Activated naive CD8-positive, alpha-beta T cell treated with anti-CD3 and anti-CD28 coated beads, Interleukin-2, amount 50 U/mL, for 16 hours (primary cell): Measurements from ENCODE around the gene SMAGP.
"Not testable (repeated sequence)": the region's sequence is repeated elsewhere in the genome, so short reads cannot be mapped to it uniquely, and the experiment has no call there.

Source experiments
- DNase-seq: peaks from one replicate; pipeline ENCODE4 v3.0.0-alpha.2; 2020; ENCODE audit warnings: low read depth, low spot score

SMAGP gene

GRCh38 chr12:51270067-51270950 is at the start of gene SMAGP:
Gene SMAGP (minus strand): TSS chr12:51270415. CDS start chr12:51269278, 1,137 bp downstream.
- no peak for DNase-seq

- no peak for DNase-seq
Observed at GRCh38 chr12:51318846-51319599, 48.8 kb upstream of the SMAGP start.

DNA sequence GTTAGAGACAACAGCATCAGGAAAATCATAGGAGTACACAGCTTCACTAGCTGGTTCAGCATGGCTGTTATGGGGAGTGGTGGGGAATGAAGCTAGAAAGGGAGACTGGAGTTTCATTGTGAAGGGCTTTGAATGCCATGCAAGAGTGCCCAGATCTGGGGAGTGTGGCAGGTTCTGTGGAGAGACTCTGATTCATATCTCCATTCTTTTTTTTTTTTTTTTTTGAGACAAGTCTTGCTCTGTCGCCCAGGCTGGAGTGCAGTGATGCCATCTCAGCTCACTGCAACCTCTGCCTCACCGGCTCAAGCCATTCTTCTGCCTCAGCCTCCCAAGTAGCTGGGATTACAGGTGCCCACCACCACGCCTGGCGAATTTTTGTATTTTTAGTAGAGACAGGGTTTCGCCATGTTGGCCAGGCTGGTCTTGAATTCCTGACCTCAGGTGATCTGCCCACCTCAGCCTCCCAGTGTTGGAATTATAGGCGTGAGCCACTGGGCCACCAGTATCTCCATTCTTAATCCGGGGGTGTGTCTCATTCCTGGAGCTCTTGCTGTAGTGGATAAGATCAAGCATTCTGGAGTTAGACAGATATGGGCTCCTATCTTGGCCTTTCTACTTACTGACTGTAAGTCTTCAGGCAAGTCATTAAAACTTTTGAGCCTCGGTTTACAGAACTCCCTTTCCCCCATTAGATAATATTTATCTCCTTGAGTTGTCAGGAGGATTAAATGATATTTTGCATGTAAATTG is 48.0 kb upstream of the SMAGP start:
- DNase-seq: not testable (repeated sequence)

DNA sequence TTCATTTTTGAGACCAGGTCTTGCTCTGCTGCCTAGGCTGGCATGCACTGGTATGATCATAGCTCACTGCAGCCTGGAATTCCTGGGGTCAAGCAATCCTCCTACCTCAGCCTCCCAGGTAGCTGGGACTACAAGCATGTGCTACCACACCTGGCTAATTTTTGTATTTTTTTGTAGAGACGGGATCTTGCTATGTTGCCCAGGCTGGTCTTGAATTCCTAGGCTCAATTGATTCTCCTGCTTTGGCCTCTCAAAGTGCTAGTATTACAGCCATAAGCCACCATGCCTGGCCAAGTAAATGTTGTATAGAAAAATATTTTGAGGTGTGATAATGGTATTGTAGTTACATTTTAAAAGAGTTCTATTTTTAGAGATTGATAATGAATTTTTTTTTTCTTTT is 41.2 kb upstream of the SMAGP start:
- no peak for DNase-seq

DNA sequence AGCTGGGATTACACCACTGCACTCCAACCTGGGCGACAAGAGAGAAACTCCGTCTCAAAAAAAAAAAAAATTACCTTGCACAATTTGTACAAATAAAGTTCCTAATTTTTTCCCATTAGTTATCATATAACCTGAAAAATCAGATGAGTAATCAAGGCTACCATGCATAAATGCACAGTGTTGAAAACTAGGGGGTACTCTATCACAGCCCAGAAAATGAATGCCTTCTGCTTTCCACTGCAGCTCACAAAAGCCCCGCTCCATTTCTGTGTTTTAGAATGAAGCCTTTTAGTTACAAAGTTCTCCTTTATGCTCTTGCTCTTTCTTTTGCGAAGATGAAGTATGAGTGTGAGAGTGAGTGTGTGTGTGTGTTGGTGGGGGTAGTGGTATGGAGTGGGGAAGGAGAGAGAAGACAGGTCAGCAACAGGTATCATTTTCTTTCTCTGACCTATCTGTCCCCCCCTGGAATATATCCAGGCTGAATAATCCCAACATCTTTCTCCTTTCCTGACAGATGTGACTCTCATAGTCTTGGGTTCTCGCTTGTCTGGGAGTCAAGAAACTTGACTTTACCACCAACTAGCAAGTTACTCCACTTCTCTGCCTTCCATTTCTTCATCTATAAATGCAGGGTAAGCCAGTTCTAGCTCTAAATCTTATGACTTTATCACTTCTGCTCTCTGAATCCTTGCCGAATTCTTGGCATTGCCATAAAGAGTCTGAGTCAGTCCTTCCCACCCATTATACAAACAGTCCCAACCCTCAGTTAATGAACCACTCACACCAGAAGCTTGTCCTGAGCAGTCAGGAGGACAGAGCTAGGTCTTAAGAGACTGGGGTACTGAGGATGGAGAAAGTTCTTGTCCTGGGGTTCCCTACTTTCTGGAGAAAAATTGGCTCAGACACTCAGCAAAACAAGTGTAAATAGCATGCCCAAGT is 37.7 kb upstream of the SMAGP start:
- no peak for DNase-seq

- DNase-seq: no peak
Observed at GRCh38 chr12:51306507-51306906, 36.3 kb upstream of the SMAGP start.

GRCh38 chr12:51300768-51301167 is 30.6 kb upstream of the SMAGP start:
- not testable (repeated sequence) for DNase-seq

- DNase-seq: no peak
Observed at GRCh38 chr12:51295651-51296050, 25.4 kb upstream of the SMAGP start.

- DNase-seq: not testable (repeated sequence)
Observed at GRCh38 chr12:51294097-51294496, 23.9 kb upstream of the SMAGP start.

- no peak for DNase-seq
Observed at GRCh38 chr12:51293696-51294095, 23.5 kb upstream of the SMAGP start.

DNA sequence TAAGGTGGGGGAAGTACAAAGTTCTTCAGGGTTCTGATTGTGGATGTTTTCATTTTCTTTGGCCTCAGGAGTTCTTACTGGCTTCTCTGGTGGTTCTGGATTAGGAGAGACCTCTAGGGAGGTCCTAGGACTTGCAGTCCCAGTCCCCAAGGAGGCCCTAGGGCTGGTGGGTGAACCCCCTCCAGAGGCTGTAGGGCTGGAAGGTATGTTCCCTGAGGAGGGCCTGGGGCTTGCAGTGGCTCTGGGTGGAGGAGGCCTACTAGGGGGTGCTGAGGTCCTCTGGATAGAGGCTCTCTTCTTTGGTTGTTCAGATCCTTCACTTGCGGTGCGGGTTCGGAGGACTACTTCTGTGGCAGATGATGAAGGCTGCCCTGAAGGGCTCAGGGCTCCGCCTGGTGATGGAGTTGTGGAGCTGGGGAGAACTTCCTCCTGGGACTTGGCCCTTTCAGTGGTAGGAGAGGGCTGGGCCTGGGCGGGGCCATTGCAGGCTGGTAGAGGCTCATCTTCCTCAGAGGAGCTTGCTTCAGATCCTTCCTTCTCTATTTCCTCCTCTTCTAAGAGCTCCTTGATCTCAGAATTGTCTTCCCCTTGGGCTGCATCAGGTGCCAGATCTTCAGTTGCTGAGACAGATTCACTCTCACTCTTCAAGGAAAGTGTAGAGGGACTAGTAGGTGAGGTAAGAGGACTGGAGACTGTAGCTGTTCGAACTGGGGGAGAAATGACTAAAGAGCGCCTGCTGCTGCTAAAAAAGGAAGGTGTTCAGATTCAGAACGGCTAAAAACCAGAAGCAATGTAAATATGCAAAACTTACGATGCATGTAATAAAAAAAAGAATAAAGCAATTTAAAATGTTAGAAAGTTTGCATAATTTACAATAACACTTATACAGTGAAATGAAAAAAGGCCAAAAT is 21.6 kb upstream of the SMAGP start:
- not testable (repeated sequence) for DNase-seq

DNA sequence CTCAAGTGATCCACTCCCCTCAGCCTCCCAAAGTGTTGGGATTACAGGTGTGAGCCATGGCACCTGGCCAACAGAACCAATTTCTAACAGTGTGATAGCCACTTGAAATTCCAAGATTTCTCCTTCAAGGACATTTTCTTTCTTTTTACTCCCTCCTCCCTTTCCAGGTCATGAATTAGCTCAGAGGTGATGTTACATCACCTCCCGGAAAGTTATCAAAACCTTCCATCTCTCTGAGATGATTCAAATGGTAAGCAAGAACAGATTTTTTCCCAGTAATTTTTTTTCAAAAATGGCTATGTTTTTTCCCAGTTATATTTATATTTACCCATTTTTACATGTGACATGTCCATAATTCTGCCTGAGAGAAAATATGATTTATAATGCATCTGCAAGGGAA is 15.6 kb upstream of the SMAGP start:
- no peak for DNase-seq

- DNase-seq: no peak
Observed at GRCh38 chr12:51281202-51281924, 11.1 kb upstream of the SMAGP start.

DNA sequence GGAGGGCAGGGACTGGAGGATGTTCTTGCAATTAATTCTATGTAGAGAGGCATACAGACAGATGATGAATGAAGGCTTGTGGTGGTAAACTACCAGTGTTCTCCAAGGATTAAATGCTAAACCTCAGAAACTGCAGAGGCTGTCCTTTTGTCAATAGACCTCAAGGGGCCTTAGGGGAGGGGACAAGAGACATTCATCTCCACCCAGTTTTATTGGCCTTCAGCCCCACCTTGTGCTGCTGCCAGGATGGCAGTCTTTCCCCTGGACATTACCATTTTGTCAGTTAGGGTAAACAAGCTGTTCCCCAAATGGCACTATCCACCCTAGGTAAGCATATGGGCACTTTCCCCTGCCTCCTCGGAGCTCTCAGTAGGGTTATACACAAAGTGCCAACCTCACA is 4.9 kb upstream of the SMAGP start:
- no peak for DNase-seq

DNA sequence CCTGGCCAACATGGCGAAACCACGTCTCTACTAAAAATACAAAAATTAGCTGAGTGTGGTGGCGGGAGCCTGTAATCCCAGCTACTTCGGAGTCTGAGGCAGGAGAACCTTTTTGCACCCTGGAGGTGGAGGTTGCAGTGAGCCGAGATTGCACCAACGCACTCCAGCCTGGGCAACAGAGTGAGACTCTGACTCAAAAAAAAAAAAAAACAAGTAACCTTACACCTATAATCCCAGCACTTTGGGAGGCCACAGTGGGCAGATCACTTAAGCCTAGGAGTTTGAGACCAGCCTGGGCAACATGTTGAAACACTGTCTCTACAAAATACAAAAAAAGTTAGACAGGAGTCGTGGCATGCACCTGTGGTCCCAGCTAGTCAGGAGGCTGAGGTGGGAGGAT is 2.6 kb upstream of the SMAGP start:
- DNase-seq: not testable (repeated sequence)

- DNase-seq: no peak
Observed at GRCh38 chr12:51270951-51271518, 820 bp upstream of the SMAGP start.

GRCh38 chr12:51269174-51270066 is 795 bp downstream of the SMAGP start:
- peak; percentile 15 for DNase-seq

- no peak for DNase-seq
Observed at GRCh38 chr12:51265024-51265423, 5.2 kb downstream of the SMAGP start.
